Epithelial cell of proximal tubule (primary cell): ENCODE data around the gene SRXN1. TPM values are rescaled to one million over a fixed set of nuclear protein-coding genes. Genes with fewer than 3 reads are reported as not detected.
A peak's percentile ranks its signal among the peaks of the same experiment; 100 is the strongest.

ENCODE experiments used
- DNase-seq: peaks from one replicate; pipeline ENCODE4 v3.0.0-alpha.2; 2011; ENCODE audit warnings: low read depth
- H3K4me3 ChIP-seq: 2 replicates; pipeline ENCODE4 v1.5.1; 2011; ENCODE audit warnings: low read depth, mild to moderate bottlenecking, low read length
- total RNA-seq: library from RNA; depleted of rRNA; stranded (reverse); fragments of >200 nt; gene quantifications from 2 replicates; pipeline ENCODE4 v1.2.3, GENCODE V29; 2015
- TF ChIP-seq, protein P1 (sequence below): conservative IDR thresholded peaks from 2 replicates; pipeline ENCODE4 v1.5.1; 2012; ENCODE audit warnings: low read depth, mild to moderate bottlenecking, low read length

The SRXN1 gene
- total RNA-seq, 1 donor from 2014 or later = 35.4 TPM

DNA sequence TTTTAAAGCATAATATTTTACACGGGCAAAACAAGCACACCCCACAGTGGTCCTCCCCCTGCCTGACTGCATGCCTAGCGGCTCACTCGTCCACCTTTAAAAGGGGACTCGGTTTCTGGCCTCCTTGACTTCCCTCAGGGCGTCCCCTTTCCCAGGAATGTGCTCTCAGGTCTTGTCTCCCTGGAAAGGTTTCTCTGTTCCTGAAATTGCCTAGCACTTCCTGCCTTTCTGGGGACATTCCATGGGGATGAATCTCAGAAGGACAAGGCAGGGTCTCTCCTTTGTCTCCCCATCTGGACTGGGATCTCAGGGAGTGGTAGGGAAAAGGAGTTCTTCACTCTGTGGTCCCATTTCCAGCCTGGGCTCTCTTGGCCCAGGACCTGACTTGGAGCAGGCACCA is 47.8 kb downstream of the SRXN1 start:
- no peak for DNase-seq
- TF ChIP-seq, protein P1, sequence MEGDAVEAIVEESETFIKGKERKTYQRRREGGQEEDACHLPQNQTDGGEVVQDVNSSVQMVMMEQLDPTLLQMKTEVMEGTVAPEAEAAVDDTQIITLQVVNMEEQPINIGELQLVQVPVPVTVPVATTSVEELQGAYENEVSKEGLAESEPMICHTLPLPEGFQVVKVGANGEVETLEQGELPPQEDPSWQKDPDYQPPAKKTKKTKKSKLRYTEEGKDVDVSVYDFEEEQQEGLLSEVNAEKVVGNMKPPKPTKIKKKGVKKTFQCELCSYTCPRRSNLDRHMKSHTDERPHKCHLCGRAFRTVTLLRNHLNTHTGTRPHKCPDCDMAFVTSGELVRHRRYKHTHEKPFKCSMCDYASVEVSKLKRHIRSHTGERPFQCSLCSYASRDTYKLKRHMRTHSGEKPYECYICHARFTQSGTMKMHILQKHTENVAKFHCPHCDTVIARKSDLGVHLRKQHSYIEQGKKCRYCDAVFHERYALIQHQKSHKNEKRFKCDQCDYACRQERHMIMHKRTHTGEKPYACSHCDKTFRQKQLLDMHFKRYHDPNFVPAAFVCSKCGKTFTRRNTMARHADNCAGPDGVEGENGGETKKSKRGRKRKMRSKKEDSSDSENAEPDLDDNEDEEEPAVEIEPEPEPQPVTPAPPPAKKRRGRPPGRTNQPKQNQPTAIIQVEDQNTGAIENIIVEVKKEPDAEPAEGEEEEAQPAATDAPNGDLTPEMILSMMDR = no peak

DNA sequence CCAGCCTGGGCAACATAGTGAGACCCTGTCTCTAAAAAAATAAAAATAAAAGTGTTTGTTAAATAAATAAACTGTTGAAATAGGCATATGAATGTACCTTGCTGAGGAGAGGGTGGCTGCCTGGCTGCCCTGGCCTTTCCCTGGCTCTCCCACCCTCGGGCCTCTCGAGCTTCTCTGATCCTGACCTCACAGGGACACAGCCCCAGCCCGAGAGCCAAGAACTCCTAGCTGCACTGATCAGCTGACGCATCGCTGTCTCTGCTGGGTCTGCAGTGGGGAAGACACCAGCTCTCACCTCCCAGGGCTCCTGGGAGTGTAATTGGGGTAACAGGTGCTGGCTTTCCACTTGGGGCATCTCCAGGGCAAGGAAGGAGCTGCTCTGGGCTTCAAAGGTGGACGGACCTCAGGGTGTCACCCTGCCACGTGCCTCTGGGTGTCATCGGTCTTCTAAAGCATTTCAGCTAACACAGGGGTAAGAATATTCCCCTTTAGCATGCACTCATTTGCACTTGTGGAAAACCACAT is 49.8 kb downstream of the SRXN1 start:
- TF ChIP-seq, protein P1 = peak; percentile 3
- DNase-seq = no peak
- H3K4me3 ChIP-seq = no peak overlapping the region

More for the DNA sequence above, 47.8 kb downstream of the SRXN1 start:
- H3K4me3 ChIP-seq = no peak overlapping the region

- H3K4me3 ChIP-seq = no peak overlapping the region
- DNase-seq = no peak
- TF ChIP-seq, protein P1 = no peak
Observed at GRCh38 chr20:602111-602970, 50.7 kb downstream of the SRXN1 start.

GRCh38 chr20:600736-601135 is 52.3 kb downstream of the SRXN1 start:
- no peak for DNase-seq
- TF ChIP-seq, protein P1 = no peak

DNA sequence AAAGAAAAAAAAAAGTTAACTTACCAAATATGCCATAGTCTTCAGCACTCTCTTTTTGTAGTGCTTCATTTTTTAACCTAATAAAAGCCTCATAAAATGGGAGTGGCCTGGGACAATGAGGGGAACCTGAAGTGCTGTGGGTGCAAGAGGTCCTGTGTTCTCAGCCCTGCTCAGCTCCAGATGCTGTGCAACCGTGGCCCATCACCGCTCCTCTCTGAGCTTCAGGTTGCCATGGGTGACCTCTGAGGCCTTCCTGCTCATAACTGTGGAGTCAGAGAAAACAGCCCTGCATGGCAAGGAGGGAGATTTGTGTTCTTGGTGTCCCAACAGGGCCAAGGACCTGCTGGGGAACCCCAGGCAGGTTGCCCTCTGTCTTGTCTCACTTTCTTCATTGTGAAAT is 52.9 kb downstream of the SRXN1 start:
- H3K4me3 ChIP-seq = no peak overlapping the region
- DNase-seq = no peak
- TF ChIP-seq, protein P1 = no peak

More at GRCh38 chr20:600736-601135, 52.3 kb downstream of the SRXN1 start:
- no peak overlapping the region for H3K4me3 ChIP-seq

DNA sequence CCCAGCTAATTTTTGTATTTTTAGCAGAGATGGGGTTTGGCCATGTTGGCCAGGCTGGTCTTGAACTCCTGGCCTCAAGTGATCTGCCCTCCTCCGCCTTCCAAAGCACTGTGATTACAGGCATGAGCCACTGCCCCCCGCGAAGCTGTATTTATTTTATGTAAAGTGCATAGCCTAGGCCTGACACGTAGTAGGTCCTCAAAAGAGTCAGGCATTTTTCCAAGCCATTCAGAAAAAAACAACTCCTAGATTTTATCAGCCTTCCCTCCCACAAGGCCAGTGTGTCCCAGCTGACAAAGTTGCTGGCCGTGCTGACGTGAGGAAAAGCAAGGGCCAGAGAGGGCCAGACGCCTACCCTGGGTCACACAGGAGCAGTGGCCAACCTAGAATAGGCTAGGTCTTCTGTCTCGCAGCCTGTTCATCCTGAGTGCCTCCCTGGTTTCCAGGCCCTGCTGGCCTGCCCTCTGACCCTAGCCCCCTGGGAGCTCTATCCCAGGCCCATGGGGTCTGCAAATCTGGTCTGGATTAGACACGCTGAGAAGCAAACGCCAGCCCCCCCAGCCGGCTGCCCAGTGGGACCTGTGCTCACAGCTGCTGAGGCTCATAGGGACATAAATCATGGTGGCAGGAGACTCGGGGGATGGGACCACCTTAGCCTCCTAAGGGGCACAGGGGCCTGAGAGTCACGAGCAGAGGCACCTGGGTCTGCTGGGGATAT is 54.7 kb downstream of the SRXN1 start:
- no peak overlapping the region for H3K4me3 ChIP-seq
- DNase-seq = no peak
- TF ChIP-seq, protein P1 = no peak
